Suprapubic skin (tissue), 3 donors: ENCODE results near the gene EIF2B2.

ENCODE experiments used
- CTCF ChIP-seq, 2 donors: fragments of 200-600 bp in 1 of 2; fragments of 450-650 bp in 1 of 2; sonication (generic) in 1 of 2; IDR thresholded peaks; one replicate each; pipeline ENCODE4 v1.5.1; 2016 to 2019; ENCODE audit warnings: antibody characterized with exemption in 2 of 2, mild to moderate bottlenecking in 1 of 2, moderate library complexity in 1 of 2
- EP300 ChIP-seq: sonication (generic); formaldehyde crosslinking; IDR thresholded peaks from one replicate; pipeline ENCODE4 v1.6.1; 2017; ENCODE audit warnings: antibody characterized with exemption
- POLR2A ChIP-seq, 2 donors: fragments of 450-650 bp; IDR thresholded peaks; one replicate each; pipeline ENCODE4 v1.6.1; 2017; ENCODE audit warnings: antibody characterized with exemption in 2 of 2, mild to moderate bottlenecking in 2 of 2, moderate library complexity in 2 of 2

GRCh38 chr14:74973905-74974363 lies 28.8 kb upstream of the EIF2B2 start:
- TF ChIP-seq CTCF (IDR thresholded peaks at IDR 0.05) (no peak), POLR2A (IDR thresholded peaks at IDR 0.05) (no peak), EP300 (no peak)
